AG09309 (cell line): ENCODE data around the gene AK3.

Experiments used
- DNase-seq: peaks from one replicate; pipeline ENCODE4 v3.0.0-alpha.2; 2010; ENCODE audit warnings: low read depth
- H3K4me3 ChIP-seq: 2 replicates; pipeline ENCODE4 v1.5.1; 2011; ENCODE audit warnings: mild to moderate bottlenecking, low read depth, low read length, moderate library complexity; ENCODE audit not compliant: control insufficient read depth
- TF ChIP-seq, protein P1 (sequence below): IDR thresholded peaks from 2 replicates; pipeline ENCODE4 v1.5.1; 2011; ENCODE audit warnings: mild to moderate bottlenecking, low read depth, low read length, inconsistent platforms; ENCODE audit not compliant: insufficient read depth, control insufficient read depth; ENCODE audit errors: missing control alignments

The AK3 gene

DNA sequence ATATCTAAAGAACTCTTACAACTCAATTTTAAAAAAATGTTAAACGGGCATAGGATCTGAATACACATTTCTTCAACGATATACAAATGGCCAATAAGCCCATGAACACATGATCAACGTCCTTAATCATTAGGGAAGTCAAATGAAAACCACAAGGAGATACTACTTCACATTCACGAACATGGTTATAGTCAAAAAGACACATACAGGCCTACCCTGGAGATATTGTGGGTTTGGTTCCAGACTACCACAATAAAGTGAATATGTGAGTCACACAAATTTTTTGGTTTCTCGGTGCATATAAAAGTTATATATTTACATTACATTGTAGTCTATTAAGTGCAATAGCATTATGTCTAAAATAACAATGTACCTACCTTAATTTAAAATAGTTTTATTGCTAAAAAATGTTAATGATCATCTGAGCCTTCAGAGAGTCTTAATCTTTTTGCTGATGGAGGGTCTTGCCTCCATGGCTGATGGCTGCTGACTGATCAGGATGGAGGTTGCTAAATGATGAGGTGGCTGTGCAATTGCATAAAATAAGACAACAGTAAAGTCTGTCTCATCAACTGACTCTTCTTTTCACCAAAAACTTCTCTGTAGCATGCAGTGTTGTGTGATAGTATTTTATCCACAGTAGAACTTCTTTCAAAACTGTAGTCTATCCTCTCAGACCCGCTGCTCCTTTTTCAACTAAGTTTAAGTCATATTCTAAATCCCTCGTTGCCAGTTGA, 15.1 kb downstream of the AK3 start:
- H3K4me3 ChIP-seq, result no peak overlapping the region
- no peak for DNase-seq
- TF ChIP-seq, protein P1, sequence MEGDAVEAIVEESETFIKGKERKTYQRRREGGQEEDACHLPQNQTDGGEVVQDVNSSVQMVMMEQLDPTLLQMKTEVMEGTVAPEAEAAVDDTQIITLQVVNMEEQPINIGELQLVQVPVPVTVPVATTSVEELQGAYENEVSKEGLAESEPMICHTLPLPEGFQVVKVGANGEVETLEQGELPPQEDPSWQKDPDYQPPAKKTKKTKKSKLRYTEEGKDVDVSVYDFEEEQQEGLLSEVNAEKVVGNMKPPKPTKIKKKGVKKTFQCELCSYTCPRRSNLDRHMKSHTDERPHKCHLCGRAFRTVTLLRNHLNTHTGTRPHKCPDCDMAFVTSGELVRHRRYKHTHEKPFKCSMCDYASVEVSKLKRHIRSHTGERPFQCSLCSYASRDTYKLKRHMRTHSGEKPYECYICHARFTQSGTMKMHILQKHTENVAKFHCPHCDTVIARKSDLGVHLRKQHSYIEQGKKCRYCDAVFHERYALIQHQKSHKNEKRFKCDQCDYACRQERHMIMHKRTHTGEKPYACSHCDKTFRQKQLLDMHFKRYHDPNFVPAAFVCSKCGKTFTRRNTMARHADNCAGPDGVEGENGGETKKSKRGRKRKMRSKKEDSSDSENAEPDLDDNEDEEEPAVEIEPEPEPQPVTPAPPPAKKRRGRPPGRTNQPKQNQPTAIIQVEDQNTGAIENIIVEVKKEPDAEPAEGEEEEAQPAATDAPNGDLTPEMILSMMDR, result no peak

DNA sequence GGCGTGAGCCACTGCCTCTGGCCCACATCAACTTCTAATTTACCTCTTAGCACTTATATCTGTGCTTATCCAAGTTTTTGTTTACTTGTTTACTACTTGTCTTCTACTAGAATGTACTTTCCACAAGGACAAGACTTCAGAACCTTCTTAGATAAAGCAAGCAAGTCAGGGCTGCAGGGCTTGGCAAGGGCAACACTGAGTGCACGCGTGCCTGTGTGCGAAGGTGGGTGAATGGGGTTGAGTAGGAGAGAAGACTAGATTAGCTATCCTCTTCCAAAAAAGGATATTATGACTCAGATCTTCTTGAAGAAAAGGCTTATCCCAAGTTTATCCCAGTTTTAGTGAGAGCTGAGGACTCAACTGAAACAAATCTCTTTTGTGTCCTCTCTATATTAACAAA, 19.3 kb downstream of the AK3 start:
- H3K4me3 ChIP-seq, result no peak overlapping the region
- DNase-seq, result no peak
- TF ChIP-seq, protein P1, result no peak

DNA sequence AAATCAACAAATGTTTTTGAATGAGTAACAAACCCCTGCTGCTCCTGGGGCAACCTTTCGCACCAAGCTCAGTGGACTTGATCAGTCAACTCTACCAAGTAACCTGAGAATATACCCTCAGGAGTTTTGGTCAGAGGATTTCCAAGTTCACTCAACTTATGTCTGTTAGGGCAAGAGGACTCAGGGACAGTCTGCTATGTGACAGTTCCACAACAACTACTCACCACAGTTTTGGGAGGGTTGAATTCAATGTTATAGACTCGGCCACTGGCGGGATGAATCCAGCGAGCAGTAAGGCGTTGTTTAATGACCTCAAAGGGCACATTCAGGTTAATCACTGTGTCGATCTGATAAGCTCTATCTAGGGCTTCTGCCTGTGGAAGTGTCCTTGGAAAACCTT, 22.1 kb downstream of the AK3 start:
- TF ChIP-seq, protein P1, result no peak
- no peak overlapping the region for H3K4me3 ChIP-seq
- DNase-seq, result no peak

DNA sequence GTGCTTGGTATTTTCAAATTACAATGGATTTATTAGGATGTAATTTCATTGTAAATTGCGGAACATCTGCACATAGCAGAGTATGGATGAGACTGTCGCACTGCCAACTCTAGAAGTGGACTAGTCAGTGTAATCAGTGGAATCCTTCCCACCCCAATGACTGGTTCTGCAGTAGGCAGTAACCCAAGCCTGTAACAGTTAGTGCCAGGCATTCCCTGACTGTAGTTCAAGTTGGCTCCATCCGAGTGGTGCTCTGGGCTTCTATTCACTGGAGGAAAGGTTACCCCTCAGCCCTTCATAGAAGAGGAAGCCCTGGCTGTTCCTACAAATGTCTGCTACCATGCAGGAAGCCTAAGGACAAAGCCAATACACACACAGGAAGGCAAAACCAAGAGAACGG, 23.2 kb downstream of the AK3 start:
- DNase-seq, result no peak
- TF ChIP-seq, protein P1, result no peak
- no peak overlapping the region for H3K4me3 ChIP-seq

DNA sequence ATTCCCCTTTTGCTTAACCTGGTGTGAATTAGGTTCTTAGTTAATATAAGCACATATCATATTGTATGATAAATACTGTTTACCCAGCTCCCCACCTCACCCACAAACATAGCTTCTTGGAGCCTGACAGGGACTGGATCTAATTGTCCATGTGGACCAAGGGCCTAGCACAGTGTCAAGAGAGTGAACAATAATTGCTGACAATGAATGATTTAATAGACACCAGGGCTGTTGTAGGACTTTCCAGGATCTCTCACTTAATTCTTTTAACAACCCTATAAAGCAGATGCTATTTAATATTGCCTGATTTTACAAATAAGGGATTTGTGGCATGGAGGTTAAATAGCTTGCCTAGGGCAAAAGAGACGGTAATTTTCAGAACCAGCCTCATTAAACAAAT, 24.8 kb downstream of the AK3 start:
- DNase-seq, result no peak
- no peak overlapping the region for H3K4me3 ChIP-seq
- TF ChIP-seq, protein P1, result no peak

DNA sequence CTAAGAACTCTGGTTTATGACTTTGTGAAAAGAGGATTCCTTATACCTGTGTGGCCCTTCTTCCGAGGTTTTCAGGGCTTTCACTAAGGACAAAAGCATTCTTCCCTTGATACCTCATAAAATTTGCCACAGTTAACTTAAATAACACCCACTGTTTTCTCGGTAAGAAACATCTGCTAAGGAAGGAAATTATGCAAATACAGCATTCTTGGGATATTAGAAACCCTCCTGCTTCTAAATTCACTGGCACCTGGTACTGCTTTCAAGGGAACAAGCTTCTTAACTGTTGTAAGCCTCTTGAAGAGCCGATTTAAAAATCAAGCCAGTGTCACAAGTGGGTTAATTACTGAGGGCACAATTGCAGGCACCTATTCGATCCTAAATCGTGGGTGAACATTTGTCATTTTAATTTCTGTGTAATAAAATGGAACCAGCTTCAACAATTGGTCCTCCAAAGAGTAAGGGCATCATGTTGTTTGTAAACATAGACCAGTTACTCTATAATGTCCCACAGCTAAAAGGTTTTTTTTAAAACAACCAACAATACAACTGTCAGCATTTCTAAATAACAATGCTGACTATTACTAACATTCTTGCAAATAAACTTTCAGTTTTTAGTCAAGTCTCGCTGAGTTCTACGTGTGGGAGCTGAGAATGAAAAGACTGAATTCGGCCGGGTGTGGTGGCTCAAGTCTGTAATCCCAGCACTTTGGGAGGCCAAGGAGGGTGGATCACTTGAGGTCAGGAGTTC, 26.6 kb downstream of the AK3 start:
- DNase-seq, result no peak
- H3K4me3 ChIP-seq, result no peak overlapping the region
- TF ChIP-seq, protein P1, result no peak

DNA sequence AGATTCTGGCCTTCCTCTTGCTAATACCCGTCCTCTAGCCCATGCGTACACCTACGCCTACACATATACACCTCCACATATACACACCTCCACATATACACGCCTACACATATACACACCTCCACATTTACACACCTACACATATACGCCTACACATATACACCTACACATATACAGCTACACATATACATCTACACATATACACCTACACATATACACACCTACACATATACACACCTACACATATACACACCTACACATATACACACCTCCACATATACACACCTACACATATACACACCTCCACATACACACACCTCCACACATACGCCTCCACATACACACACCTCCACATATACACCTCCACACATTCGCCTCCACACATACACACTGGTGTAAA, 27.2 kb downstream of the AK3 start:
- TF ChIP-seq, protein P1, result no peak
- DNase-seq, result no peak

More for the DNA sequence above, 27.2 kb downstream of the AK3 start:
- H3K4me3 ChIP-seq, result no peak overlapping the region
